ENCODE data around the gene BABAM2.

BABAM2 gene

GRCh38 chr2:28292491-28292890, 402.0 kb downstream of the BABAM2 start:
- H3K4me3 ChIP-seq (ENCODE audit: low read length) = no peak overlapping the region
- no peak for DNase-seq (ENCODE audit: low read depth, low spot score)

GRCh38 chr2:28293416-28293815, 402.9 kb downstream of the BABAM2 start:
- no peak for DNase-seq (ENCODE audit: low read depth, low spot score)
- no peak overlapping the region for H3K4me3 ChIP-seq (ENCODE audit: low read length)

- no peak for DNase-seq (ENCODE audit: low read depth, low spot score)
Measured at GRCh38 chr2:28294451-28294850, 403.9 kb downstream of the BABAM2 start.

GRCh38 chr2:28296243-28296642, 405.7 kb downstream of the BABAM2 start:
- no peak for DNase-seq (ENCODE audit: low read depth, low spot score)
- no peak overlapping the region for H3K4me3 ChIP-seq (ENCODE audit: low read length)

More at GRCh38 chr2:28294451-28294850, 403.9 kb downstream of the BABAM2 start:
- H3K4me3 ChIP-seq (ENCODE audit: low read length) = no peak overlapping the region

- no peak overlapping the region for H3K4me3 ChIP-seq (ENCODE audit: low read length)
- DNase-seq (ENCODE audit: low read depth, low spot score) = no peak
Measured at GRCh38 chr2:28296904-28297303, 406.4 kb downstream of the BABAM2 start.

GRCh38 chr2:28297531-28297930, 407.0 kb downstream of the BABAM2 start:
- H3K4me3 ChIP-seq (ENCODE audit: low read length) = no peak overlapping the region
- no peak for DNase-seq (ENCODE audit: low read depth, low spot score)

- no peak overlapping the region for H3K4me3 ChIP-seq (ENCODE audit: low read length)
- DNase-seq (ENCODE audit: low read depth, low spot score) = no peak
Measured at GRCh38 chr2:28298406-28298805, 407.9 kb downstream of the BABAM2 start.

- DNase-seq (ENCODE audit: low read depth, low spot score) = peak; percentile 21
- H3K4me3 ChIP-seq (ENCODE audit: low read length) = no peak overlapping the region
Measured at GRCh38 chr2:28300485-28301341, 410.2 kb downstream of the BABAM2 start.

- no peak for DNase-seq (ENCODE audit: low read depth, low spot score)
- no peak overlapping the region for H3K4me3 ChIP-seq (ENCODE audit: low read length)
Measured at GRCh38 chr2:28305202-28305601, 414.7 kb downstream of the BABAM2 start.

GRCh38 chr2:28310107-28310506, 419.6 kb downstream of the BABAM2 start:
- no peak overlapping the region for H3K4me3 ChIP-seq (ENCODE audit: low read length)
- DNase-seq (ENCODE audit: low read depth, low spot score) = no peak

GRCh38 chr2:28311660-28312249, 421.2 kb downstream of the BABAM2 start:
- DNase-seq (ENCODE audit: low read depth, low spot score) = no peak

GRCh38 chr2:28312307-28313219, 422.0 kb downstream of the BABAM2 start:
- no peak for DNase-seq (ENCODE audit: low read depth, low spot score)
- no peak overlapping the region for H3K4me3 ChIP-seq (ENCODE audit: low read length)

More at GRCh38 chr2:28311660-28312249, 421.2 kb downstream of the BABAM2 start:
- no peak overlapping the region for H3K4me3 ChIP-seq (ENCODE audit: low read length)

- no peak for DNase-seq (ENCODE audit: low read depth, low spot score)
- no peak overlapping the region for H3K4me3 ChIP-seq (ENCODE audit: low read length)
Measured at GRCh38 chr2:28313220-28313784, 422.8 kb downstream of the BABAM2 start.

- no peak overlapping the region for H3K4me3 ChIP-seq (ENCODE audit: low read length)
- DNase-seq (ENCODE audit: low read depth, low spot score) = no peak
Measured at GRCh38 chr2:28314968-28315367, 424.4 kb downstream of the BABAM2 start.

- H3K4me3 ChIP-seq (ENCODE audit: low read length) = no peak overlapping the region
Measured at GRCh38 chr2:28316546-28317335, 426.2 kb downstream of the BABAM2 start.

GRCh38 chr2:28317390-28317789, 426.9 kb downstream of the BABAM2 start:
- no peak overlapping the region for H3K4me3 ChIP-seq (ENCODE audit: low read length)
- DNase-seq (ENCODE audit: low read depth, low spot score) = no peak

More at GRCh38 chr2:28316546-28317335, 426.2 kb downstream of the BABAM2 start:
- DNase-seq (ENCODE audit: low read depth, low spot score) = no peak

- no peak for DNase-seq (ENCODE audit: low read depth, low spot score)
- H3K4me3 ChIP-seq (ENCODE audit: low read length) = no peak overlapping the region
Measured at GRCh38 chr2:28318023-28318422, 427.5 kb downstream of the BABAM2 start.

GRCh38 chr2:28318462-28319117, 428.1 kb downstream of the BABAM2 start:
- DNase-seq (ENCODE audit: low read depth, low spot score) = no peak
- H3K4me3 ChIP-seq (ENCODE audit: low read length) = no peak overlapping the region
